GM19238 (cell line): ENCODE measurements around the gene SLC20A1.
"Not testable (repeated sequence)": the region's sequence is repeated elsewhere in the genome, so short reads cannot be mapped to it uniquely, and the experiment has no call there.

Experiments used
- DNase-seq: peaks from one replicate; pipeline ENCODE4 v3.0.0; 2011; ENCODE audit warnings: low spot score; ENCODE audit not compliant: insufficient read length

Gene SLC20A1

DNA sequence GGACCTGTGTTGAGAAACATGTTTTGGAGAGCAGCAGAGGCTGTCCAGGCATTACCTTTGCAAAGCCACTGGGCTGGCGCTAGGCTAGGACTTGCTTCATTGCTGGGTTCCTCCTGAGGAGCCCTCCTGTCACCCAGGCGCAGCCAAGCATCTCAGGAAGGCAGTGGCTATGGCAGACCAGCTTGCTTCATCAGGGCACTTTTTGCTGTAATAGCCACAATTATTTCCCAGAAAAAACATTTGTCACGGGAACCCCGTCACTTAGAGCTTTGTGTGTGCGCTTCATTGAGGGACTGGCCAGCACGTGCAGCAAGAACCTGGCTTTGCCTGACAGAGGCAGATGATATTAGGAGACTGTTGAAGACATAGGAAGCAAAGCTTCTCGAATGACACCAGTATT is 36.4 kb downstream of the SLC20A1 start:
- DNase-seq, result no peak

DNA sequence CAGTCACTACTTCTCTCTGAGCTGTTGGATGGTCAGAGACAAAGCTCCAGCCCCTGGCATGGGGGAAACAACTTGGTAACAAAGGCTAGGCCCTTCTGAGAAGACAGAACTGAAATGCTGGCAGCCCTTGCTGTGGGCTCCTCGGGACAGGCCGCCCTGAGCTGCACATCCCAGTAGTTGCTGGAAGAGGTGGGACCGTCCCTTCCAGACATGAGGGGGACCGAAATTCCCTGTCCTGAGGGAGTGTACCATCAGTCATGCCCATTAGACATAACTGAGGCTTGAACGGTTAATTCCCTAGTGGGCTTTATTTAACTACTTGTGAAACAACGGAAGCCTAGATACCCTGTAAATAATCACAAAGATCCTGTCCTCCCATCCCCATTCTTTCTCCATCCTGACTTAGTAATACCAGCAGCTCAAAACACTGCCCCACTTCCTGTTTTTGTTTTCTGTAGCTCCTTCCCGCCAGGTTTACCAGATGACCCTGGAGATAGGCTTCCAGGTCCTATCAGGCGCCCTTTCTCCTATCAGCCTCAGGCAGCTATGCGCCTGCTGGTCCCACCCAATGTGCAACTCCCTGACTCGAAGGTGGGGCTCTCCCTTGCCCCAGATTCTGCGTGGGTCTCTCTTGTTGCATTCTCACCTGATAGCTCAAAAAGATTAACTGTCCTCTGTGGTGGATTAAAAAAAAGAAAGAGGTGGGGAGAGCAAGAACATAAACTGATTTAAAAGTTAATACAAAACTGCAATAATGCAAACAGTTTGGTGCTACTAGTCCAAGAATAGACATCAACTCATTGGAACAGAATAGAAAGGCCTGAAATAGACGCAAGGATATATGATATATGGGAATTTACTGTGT is 38.0 kb downstream of the SLC20A1 start:
- DNase-seq, result no peak

DNA sequence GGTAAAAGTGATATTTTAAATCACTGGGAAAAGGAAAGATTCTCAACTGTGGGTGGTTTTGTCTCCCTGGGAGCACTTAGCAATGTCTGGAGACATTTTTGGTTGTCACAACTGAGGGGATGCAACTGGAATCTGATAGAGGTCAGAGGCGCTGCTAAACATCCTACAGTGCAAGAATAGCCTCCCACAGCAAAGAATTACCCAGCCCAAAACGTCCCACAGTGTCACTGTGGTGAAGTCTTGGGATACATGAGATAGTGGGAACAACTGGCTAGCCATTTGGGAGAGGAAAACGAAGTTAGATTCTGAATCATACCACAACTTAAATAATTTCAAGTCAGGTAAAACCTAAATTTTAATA is 38.7 kb downstream of the SLC20A1 start:
- DNase-seq, result no peak

DNA sequence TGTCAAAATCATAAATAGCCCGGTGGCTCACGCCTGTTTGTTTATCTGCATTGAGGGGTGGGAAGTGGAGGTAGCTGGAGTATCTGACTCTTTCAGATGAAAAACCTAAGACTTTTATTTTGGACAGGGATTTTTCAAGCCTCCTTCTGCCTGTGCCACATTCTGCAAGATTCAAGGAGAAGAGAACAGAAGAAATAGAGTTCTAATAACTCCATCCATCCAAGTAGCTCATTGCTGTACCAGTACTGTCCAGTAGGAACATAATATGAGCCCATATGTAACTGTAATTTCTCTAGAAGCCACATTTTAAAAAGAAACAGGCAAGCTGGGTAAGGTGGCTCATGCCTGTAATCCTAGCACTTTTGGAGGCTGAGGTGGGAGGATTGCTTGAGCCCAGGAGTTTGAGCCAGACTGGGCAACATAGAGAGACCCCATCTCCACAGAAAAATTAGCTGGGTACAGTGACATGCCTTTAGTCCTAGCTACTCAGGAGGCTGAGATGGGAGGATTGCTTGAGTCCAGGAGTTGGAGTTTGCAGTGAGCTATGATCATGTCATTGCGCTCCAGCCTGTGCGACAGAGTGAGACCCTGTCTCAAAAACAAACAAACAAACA is 39.6 kb downstream of the SLC20A1 start:
- DNase-seq, result no peak

DNA sequence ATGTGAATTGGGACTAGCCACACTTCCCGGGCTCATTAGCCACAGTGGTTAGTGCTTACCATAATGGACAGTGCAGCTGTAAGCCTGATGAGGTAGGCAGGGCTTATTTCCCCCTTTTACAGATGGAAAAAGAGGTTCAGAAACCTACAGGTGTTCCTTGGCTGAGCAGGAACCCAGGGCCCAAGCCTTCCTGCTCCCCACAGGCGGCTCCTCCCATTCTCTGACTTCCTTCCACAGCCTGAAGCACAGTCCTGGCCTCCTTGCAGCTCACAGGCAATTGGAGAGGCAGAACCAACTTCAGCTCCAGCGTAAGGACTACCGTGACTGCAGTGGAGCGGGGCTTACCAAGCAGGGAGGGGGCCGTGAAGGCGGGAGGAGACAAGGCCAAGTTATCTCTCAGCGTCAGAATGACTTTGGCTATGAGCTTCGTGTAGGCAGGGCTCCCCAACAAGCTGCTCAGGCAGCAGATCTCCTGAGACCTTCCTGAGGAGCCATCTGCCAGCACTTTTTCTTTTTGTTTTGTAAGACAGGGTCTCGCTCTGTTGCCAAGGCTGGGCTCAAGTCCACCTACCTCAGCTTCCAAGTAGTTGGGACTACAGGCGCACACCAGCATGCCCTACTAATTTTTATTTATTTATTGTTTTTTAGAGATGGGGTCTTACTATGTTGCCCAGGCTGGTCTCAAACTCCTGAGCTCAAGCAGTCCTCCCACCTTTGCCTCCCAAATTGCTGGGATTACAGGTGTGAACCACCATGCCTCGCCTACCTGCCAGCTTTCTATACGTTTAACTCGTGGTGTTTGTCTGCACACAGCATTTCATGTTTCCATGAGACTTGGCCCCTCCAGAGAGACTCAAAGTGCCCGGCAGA is 40.8 kb downstream of the SLC20A1 start:
- DNase-seq, result no peak

DNA sequence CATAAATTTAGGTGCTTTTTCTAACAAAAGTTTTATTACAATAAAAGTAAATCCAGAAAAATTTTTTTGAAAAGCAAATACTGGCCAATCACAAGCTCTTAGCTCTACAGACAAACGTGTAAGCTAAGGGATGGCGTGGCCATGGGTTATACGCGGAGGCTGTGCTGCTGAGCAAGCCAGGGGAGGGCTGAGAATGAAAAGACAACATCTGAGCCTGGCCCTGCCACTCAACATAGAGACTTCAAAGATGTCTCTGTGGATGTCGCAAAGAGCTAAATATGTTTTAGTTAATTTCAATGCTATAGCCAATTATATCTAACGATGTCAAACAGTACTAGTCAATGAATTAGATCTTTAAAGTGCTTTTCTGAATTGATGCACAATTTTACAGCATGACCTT is 41.8 kb downstream of the SLC20A1 start:
- DNase-seq, result no peak

DNA sequence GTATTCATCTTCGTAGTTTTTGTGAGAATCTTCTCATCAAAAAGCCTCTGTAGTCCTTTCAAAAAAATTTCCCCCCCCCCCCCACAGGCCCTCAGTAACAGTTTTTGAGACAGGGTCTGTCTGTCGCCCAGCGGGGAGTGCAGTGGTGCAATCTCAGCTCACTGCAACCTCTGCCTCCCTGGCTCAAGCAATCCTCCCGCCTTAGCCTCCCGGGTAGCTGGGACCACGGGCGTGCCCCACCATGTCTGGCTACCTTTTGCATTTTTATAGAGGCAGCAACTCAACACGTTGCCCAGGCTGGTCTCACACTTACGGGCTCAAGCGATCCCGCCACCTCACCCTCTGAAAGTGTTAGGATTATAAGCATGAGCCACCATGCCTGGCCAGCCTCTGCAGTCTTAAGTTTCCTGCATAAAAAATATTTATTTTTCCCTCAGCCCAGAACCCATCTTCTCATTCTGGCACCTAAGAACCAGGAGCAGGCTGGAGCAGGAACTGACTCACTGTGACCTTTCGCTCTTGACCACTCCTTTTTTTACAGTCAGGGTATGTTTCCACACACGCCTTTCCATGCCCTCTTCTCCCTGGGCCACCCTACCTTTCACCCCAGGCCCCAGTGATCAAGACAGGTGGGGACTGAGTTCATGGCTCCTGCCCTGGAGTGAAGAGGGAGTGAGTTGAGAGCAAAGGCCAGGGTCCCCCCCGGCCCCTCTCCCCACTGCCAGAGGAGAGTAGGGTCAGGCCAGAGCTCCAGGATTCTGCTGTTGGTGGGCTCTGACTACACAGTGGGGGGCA is 42.5 kb downstream of the SLC20A1 start:
- no peak for DNase-seq

DNA sequence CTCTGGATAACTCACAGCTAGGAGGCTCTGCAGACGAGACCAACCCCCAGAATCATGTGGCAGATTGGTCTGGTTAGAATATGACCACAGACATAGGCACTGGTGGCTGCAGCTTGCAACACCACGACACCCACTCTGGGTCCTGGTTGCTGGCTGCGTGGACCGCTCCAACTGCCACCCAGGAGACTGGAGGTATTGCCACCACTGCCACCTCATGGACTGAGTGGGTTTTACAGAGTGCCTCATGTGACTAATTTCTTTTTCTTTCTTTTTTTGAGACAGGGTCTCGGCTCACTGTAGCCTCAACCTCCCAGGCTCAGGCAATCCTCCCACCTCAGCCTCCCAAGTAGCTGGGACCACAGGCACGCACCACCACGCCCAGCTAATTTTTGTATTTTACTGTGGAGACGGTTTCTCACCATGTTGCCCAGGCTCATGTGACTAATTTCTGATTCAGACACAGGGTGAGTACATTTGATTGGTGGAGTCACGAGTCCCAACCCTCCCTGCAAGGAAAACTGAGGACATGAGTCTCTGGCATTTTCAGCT is 45.2 kb downstream of the SLC20A1 start:
- DNase-seq, result peak; percentile 41

DNA sequence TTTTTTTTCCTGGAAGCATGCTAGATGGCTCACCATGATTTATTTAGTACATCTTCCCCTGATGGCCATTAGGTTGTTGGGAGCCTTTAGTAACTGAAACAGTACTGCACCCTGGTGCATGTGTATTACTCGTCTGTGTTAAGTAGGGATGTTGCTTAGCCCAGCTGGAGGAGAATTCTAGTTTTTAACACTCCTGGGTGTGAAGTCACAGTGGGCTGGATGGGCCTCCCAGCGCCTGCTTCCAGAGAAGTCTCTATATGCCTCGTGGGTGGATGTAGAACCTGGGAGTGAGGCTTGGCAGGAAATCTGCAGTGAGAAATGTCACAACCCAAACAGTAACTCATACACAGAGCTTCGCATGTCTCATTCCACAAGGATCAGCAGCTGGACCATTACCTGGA is 46.1 kb downstream of the SLC20A1 start:
- DNase-seq, result no peak

DNA sequence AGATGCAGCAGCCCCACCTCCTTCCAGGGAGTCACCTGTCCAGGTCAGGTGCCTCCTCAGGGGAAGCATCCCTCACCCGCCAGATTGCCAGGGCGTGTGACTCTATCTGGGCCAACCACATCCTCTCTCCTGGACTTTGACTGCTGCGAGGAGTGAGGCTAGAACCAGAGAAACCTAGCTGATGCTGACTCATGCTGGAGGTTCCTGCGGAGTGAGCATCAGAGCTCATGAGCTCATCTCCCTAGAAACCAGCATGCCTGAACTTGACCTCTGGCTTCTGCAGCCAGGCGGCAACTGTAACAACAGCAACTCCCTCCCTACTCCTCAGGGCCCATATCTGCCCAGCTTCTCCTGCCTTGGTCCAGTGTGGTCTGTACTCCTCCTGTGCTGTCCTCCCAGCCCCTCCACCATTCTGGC is 46.8 kb downstream of the SLC20A1 start:
- peak; percentile 57 for DNase-seq

DNA sequence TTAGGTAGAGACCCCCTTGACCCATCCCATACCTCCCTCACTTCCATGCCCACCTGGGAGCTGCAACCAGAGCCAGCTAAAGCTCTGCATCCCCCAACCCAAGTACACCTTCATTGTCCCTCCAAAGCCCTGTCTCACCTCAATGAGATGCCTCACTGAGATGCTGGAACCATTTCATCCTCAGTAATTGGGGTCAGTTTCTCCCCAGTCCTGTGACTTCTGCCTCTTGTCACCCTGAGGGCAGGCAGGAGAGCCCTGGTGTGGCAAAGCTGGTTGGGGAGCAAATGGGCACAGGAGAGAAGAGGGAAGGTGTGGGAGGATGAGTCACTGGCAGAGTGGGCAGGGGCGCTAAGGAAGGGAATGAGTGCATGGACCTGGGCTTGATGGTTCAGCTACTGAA is 47.2 kb downstream of the SLC20A1 start:
- DNase-seq, result no peak

DNA sequence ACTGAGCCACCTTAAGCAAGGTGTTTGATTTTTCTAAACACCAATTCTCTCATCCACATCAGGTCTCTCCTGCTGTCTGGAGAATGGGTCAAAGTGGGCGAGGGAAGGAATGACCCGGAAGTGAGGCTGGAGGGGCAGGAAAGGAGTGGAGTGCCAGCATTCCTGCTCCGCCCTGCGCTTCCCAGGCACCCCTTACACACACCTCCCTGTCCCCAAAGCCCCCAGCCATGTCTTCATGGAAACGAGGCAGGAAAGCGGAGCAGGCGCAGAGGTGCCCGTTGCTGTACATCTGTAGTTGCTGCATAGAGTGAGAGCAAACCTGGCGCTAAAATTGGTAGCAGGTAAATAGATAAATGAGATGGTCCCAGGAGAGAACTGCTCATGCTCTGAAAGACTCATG is 47.9 kb downstream of the SLC20A1 start:
- DNase-seq, result no peak

DNA sequence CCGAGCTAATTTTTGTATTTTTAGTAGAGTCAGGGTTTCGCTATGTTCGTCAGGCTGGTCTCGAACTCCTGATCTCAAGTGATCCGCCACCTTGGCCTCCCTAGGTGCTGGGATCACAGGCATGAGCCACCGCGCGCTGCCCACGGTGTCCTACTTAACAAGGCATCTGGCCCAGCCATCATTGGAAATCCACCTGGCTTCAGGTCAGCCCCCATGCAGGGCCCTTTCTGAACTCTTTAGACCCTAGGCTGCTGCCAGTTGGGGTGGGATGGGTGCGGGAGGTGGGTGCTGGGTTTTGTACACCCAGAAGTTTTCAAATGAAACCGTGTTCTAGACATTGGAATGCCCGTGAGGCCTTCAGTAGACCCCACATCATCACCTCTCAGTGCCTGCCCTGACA is 48.4 kb downstream of the SLC20A1 start:
- no peak for DNase-seq

DNA sequence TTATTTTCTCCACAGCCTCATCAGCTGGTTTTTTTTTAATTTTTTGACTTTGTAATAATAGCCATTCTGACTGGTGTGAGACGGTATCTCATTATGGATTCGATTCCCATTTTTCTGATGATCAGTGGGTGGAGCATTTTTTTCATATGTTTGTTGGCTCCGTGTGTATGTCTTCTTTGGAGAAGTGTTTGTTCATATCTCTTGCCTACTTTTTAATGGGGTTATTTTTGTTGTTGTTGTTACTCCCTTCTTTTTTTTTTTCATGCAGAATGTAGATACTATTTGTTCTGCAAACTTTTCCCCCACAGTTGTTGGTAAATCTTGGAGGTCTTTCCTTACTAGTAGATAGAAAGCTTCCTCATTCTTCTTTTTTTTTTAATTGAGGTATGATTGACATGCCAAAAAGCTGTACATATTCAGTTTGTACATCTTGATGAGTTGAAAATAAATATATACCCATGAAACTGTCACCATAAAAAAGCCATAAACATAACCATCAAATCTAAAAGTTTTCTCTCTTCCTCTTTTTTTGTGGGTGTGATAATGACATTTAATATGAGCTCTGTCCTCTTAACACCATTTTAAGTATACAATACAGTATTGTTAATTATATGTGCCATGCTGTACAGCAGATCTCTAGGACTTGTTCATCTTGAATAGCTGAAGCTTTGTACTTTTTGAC is 53.2 kb downstream of the SLC20A1 start:
- DNase-seq, result no peak

DNA sequence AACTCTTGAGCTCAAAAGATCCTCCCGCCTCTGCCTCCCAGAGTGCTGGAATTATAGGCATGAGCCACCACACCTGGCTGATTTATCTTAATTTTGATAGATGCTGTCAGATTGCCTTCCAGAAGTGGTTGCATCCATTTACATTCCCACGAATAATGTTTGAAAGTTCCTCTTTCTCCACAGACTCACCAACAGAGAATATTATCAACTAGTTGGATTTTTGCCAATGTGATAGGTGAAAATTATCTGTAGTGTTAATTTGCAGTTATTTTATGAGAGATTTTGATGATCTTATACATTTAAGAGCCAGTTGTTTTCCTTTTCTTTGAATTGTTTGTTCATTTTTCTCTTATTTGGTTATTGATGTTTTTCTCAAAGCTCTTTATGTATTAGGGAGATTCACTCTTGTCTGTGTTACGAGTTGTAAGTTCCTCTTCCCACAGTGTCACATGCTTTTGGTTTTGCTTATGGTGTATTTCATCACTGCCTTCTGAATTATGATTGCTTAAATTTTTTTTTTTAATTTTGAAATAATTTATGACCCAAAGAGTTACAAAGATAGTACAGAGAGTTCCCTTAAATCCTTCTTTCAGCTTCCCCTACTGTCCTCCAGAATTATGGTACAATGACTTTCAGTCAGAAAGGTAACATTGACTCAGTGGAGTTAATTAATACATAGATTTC is 54.4 kb downstream of the SLC20A1 start:
- no peak for DNase-seq

DNA sequence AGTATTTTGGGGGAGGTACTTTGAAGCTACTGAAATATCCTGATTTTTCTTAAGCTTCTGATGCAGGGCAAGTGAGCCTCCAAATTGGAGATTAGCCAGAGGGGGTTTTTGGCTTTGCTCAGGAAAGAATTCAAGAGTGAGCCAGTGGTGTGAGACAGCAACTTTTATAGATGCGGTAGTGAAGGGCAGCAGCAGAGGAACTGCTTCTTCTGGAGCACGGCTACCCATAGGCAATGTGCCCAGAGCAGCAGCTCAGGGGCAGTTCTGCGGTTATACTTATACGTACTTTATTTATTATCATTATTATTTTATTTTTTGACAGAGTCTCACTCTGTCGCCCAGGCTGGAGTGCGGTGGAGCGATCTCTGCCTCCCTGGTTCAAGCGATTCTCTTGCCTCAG is 55.3 kb downstream of the SLC20A1 start:
- DNase-seq, result no peak

DNA sequence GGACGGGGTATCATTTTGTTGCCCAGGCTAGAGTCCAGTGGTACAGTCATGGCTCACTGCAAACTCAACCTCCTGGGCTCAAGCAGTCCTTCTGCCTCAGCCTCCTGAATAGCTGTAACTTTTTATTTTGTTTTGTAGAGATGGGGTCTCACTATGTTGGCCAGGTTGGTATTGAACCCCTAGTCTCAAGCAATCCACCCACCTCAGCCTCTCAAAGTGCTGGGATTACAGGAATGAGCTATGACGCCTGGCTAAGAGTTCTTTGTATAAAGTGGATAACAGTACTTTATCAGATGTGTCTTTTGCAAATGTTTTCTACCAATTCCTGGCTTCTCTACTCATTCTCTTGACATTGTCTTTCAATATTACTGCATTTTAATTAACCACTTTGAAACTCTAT is 57.9 kb downstream of the SLC20A1 start:
- no peak for DNase-seq

DNA sequence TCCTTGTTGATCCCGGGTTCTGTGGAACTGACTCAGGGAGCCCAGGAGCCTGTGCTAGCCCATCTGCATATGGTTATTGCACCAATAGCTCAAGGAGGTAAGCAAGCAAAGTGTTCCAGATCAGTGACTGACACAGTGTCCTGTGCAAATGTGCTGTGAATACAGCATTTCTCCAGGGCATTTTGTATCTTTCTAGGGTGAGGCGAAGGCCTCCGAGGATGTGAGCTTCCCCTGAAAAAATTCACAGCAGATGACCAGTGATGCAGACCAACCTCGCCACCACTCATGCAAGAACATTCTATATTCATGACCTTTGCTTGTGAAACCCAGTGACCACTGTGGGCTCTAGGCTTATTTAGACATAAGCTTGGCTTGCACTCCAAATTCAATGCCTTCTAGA is 59.8 kb downstream of the SLC20A1 start:
- no peak for DNase-seq

DNA sequence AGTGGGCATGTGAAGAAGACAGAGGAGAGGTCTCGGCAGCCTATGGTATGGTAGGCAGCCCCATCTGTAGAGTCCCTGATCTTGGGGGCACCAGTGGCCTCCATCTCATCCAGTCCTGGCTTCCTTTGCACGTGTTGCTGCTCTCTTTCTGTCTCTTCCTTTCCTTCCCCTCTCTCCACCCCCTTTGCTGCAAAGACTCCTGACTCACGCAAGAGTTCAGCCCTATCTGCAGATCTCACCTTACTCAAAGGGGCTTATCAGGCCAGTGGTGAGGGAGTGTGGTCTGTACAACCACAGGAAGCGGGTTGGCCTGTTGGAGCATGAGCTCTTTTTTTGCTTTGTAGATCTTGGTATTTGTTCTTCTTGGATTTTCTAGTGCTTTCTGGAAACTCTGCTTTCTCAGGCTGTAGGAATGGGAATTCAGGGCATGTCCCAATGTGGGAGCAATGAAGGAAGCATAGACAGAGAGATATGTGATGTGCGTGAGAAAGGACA is 60.5 kb downstream of the SLC20A1 start:
- DNase-seq, result no peak

DNA sequence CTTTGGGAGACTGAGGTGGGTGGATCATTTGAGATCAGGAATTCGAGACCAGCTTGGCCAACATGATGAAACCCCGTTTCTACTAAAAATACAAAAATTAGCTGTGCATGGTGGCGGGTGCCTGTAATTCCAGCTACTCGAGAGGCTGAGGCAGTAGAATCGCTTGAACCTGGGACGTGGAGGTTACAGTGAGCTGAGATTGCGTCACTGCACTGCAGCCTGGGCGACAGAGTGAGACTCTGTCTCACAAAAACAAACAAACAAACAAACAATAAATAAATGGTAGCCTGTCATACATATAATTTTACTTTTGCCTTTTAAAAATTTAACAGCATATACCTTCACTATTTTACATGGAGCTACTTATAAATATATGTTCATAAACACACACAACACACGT is 61.2 kb downstream of the SLC20A1 start:
- not testable (repeated sequence) for DNase-seq
